Endothelial cell (in vitro differentiated cells): Measurements from ENCODE around the gene ADNP2. TPM values are rescaled to one million over a fixed set of nuclear protein-coding genes. Genes with fewer than 3 reads are reported as not detected.

Experiments used
- DNase-seq: peaks from one replicate; pipeline ENCODE4 v3.0.0; 2021; ENCODE audit warnings: low spot score
- H3K27ac Mint-ChIP-seq: one replicate; pipeline ENCODE4 v1.8.0; 2021; ENCODE audit warnings: mixed read lengths, inconsistent platforms; ENCODE audit not compliant: unreplicated experiment
- H3K27me3 Mint-ChIP-seq: one replicate; pipeline ENCODE4 v1.8.0; 2021; ENCODE audit warnings: mild to moderate bottlenecking, moderate library complexity, mixed read lengths, inconsistent platforms; ENCODE audit not compliant: unreplicated experiment
- H3K36me3 Mint-ChIP-seq: one replicate; pipeline ENCODE4 v1.8.0; 2021; ENCODE audit warnings: mild to moderate bottlenecking, low read depth, mixed read lengths, inconsistent platforms; ENCODE audit not compliant: unreplicated experiment
- H3K4me1 Mint-ChIP-seq: one replicate; pipeline ENCODE4 v1.8.0; 2021; ENCODE audit warnings: mild to moderate bottlenecking, mixed read lengths, inconsistent platforms; ENCODE audit not compliant: unreplicated experiment
- H3K4me3 Mint-ChIP-seq: one replicate; pipeline ENCODE4 v1.8.0; 2021; ENCODE audit warnings: mild to moderate bottlenecking, mixed read lengths, inconsistent platforms; ENCODE audit not compliant: unreplicated experiment
- H3K9me3 Mint-ChIP-seq: one replicate; pipeline ENCODE4 v1.8.0; 2021; ENCODE audit warnings: mixed read lengths, inconsistent platforms; ENCODE audit not compliant: unreplicated experiment
- total RNA-seq: library from RNA; stranded (reverse); fragmentation: NEBNext Ultra II Directional; extraction: Animal tissue kit (Norgen Biotek cat#: 25700); gene quantifications from one replicate; pipeline ENCODE4 v1.2.1, GENCODE V29; 2021; ENCODE audit not compliant: unreplicated experiment
- TF ChIP-seq, protein P1 (sequence below): fragments of 200-600 bp; sonication (generic); IDR thresholded peaks from one replicate; pipeline ENCODE4 v1.5.0; 2021; ENCODE audit warnings: antibody characterized with exemption; ENCODE audit not compliant: unreplicated experiment

ADNP2 gene
- total RNA-seq, 1 donor from 2014 or later: 23.7 TPM

DNA sequence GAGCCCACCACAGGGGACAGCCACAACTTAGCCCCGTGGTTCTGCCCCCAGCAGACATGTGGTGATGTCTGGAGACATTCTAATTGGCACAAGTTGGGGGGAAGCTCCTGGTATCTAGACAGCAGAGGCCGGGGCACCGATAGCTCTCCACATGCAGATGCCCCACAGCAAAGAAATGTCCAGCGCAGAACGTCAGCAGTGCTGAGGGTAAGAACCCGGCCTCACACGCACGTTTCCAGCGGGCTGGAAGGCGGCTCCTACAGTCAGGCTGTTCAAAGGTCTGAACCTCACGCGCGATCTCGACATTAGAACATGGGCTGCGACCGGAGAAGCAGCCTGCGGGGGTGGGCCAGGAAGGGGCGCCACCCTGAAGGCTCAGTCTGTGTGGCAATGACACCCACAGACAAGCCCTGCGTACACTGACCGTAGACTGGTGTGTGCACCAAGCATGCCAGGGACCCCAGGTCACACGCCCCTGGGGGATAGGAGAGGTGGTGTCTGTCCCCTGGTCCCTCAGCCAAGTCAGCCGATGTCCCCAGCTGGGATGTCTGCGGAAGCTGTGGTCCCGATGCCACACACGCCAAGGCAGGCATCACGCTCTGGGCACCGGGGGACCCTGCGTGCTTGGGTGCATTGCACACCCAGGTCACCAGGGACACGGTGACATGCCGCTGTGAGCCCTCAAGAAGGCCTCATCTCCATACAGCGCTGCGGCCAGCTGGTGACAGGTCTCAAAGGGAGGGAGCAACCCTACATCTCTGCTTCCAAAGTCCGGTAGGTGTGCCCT is 71.9 kb downstream of the ADNP2 start:
- Mint-ChIP-seq H3K4me3 (no peak overlapping the region), H3K27ac (no peak overlapping the region), H3K27me3 (peaks cover 17% of the 10 kb centered on the region)

DNA sequence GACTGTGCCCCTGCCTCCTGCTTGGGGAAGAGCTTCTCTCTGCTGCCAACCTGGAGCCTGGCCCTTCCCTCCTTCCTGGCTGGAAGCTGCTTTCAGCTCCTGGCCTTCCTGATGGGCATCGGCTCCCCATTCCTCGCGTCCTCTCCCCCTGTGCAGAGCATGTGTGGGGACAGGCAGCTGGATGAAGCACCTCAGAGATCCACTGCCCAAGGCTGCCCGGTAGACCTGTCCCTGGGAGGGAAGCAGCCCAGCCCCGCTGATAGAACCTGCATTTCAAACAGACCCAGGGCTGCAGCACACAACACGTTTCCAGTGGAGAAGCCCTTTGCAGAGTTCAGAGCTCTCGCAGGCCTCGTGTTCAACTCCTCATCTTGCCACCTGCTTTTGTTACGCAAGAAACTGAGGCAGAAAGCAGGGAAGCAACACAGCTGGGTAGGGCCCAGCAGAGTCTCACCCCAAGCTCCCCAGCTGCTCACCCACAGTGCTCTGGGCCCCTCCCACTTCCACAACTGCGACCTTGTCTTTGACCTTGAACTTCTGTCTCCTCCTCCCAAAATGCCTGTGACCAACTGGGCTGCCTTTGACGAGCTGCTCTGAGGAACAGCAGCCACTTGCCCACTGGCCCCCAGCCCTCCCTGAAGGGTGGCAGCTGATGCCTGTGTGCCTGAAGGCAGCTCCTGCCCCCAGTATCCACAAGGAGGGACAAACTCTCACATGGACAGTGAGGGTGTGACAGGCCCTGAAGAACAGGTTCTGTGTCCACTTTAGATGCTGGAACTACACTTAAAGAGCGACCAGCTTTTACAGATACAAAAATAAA is 72.8 kb downstream of the ADNP2 start:
- Mint-ChIP-seq H3K27me3 (peaks cover 13% of the 10 kb centered on the region), H3K4me1 (no peaks in the 10 kb centered on the region), H3K36me3 (peaks cover 8% of the 10 kb centered on the region), H3K27ac (no peak overlapping the region), H3K9me3 (no peaks in the 10 kb centered on the region), H3K4me3 (no peak overlapping the region)
- TF ChIP-seq, protein P1, sequence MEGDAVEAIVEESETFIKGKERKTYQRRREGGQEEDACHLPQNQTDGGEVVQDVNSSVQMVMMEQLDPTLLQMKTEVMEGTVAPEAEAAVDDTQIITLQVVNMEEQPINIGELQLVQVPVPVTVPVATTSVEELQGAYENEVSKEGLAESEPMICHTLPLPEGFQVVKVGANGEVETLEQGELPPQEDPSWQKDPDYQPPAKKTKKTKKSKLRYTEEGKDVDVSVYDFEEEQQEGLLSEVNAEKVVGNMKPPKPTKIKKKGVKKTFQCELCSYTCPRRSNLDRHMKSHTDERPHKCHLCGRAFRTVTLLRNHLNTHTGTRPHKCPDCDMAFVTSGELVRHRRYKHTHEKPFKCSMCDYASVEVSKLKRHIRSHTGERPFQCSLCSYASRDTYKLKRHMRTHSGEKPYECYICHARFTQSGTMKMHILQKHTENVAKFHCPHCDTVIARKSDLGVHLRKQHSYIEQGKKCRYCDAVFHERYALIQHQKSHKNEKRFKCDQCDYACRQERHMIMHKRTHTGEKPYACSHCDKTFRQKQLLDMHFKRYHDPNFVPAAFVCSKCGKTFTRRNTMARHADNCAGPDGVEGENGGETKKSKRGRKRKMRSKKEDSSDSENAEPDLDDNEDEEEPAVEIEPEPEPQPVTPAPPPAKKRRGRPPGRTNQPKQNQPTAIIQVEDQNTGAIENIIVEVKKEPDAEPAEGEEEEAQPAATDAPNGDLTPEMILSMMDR: no peak
- no peak for DNase-seq

More for the DNA sequence above, 71.9 kb downstream of the ADNP2 start:
- TF ChIP-seq, protein P1: no peak
- no peak for DNase-seq
- H3K36me3 Mint-ChIP-seq: peaks cover 8% of the 10 kb centered on the region
- no peaks in the 10 kb centered on the region for H3K9me3 Mint-ChIP-seq
- H3K4me1 Mint-ChIP-seq: no peaks in the 10 kb centered on the region

DNA sequence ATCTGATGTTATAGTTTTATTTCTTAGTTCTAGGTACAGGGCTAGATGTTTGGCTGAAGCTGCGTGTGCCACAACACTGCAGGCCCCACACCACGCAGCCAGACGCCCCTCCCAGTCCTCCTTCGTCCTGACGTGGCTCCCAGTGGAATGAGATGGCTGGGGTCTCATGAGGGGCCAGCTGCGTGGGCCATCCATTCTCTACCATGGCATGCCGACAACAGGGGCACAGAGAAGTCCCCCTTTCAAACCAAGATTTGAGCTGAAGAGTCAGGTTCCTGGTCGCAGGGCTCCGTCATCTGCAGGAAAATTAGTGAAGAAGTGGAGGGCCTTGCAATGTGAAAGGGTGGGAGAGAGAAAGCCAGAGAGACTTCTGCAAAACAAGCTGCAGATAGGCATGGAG is 73.8 kb downstream of the ADNP2 start:
- no peak overlapping the region for H3K27ac Mint-ChIP-seq

DNA sequence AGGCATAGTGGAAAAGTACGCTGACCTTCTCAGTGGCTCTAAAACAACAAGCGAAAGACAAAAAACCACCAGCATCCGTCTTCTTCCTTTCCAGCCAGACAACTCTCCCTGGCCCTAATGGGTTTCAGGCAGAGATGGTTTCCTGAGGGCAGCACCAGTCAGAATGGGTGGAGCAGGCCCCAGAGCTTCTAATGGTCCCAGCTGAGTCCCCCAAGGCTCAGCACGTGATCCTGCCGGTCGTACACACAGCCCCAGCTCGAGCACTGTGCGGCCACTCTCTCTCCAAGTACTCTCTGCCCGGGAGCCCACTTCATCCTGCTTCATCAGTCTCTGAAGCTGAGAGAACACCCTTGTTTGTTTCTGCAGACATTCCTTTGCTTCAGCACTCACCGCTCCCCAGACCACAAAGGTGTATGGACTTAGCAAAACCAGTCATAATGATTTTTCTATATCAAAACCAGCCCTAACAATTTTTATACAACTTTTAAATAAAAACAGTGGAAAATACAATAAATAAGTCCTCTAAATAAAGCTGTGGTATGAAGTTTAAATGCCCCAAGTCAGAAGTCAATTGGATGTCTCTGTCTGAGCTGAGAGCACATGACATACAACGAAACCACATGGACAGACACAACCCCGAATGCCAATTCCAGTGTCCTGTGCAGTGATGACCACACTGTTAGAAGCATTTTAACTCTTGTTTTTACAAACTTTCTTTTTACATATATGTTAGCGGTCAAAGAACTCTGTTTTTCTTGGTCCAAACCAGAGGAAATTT is 74.4 kb downstream of the ADNP2 start:
- Mint-ChIP-seq H3K27ac (no peak overlapping the region), H3K4me3 (no peak overlapping the region), H3K36me3 (peaks cover 3% of the 10 kb centered on the region), H3K9me3 (no peaks in the 10 kb centered on the region), H3K4me1 (no peaks in the 10 kb centered on the region), H3K27me3 (peaks cover 6% of the 10 kb centered on the region)
- TF ChIP-seq, protein P1: no peak
- DNase-seq: no peak

More for the DNA sequence above, 73.8 kb downstream of the ADNP2 start:
- Mint-ChIP-seq H3K9me3 (no peaks in the 10 kb centered on the region), H3K4me1 (no peaks in the 10 kb centered on the region), H3K27me3 (peaks cover 10% of the 10 kb centered on the region), H3K4me3 (no peak overlapping the region), H3K36me3 (peaks cover 3% of the 10 kb centered on the region)
- TF ChIP-seq, protein P1: no peak
- no peak for DNase-seq
